GM18499 (cell line): ENCODE data around the gene TMEM190.
"Not testable (repeated sequence)": the region's sequence is repeated elsewhere in the genome, so short reads cannot be mapped to it uniquely, and the experiment has no call there.

Experiments
- ATAC-seq: cut with Tn5 transposase; IDR thresholded peaks from one replicate; pipeline ENCODE4 v1.9.1; 2021; ENCODE audit warnings: moderate number of reproducible peaks; ENCODE audit not compliant: insufficient read depth, unreplicated experiment

Gene TMEM190

GRCh38 chr19:55376241-55376933, at the start of gene TMEM190:
TMEM190 (plus strand) TSS chr19:55376826; CDS start chr19:55376854, 28 bp downstream.
- no peak for ATAC-seq

DNA sequence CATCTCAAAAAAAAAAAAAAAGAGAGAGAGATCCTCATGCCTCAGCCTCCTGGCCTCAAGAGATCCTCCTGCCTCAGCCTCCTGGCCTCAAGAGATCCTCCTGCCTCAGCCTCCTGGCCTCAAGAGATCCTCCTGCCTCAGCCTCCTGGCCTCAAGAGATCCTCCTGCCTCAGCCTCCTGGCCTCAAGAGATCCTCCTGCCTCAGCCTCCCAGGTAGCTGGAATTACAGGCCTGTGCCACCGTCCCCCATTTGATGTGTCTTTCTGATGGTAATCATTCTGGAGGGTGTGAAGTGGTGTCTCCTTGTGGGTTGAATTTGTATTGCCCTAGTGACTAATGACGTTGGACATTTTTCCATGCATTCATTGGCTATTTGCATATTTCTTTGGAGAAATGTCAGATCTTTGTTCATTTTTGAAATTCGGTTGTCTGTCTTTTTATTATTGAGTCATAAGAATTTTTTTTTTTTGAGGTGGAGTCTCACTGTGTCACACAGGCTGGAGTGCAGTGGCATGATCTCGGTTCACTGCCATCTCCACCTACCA, 47.8 kb upstream of the TMEM190 start:
- ATAC-seq, result not testable (repeated sequence)

- not testable (repeated sequence) for ATAC-seq
Measured at GRCh38 chr19:55329791-55330190, 46.8 kb upstream of the TMEM190 start.

DNA sequence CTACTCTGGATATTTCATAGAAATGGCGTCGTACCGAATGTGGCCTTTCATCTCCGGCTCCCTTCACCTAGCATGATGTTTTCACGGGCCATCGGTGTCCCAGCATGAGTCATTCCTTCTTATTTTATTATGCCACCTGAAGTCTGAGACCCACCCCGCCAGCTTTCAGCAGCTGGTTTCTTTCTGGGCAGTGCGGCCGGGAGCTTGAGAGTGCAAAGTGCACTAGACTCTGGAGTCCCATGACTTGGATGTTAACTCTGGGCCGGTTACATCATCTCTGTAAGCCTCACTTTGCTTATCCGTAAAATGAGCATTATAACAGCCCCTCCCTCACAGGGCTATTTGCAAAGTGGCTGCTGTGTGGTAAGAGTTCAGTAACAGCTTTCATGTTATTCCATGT, 42.8 kb upstream of the TMEM190 start:
- no peak for ATAC-seq

GRCh38 chr19:55336101-55336500, 40.5 kb upstream of the TMEM190 start:
- no peak for ATAC-seq

DNA sequence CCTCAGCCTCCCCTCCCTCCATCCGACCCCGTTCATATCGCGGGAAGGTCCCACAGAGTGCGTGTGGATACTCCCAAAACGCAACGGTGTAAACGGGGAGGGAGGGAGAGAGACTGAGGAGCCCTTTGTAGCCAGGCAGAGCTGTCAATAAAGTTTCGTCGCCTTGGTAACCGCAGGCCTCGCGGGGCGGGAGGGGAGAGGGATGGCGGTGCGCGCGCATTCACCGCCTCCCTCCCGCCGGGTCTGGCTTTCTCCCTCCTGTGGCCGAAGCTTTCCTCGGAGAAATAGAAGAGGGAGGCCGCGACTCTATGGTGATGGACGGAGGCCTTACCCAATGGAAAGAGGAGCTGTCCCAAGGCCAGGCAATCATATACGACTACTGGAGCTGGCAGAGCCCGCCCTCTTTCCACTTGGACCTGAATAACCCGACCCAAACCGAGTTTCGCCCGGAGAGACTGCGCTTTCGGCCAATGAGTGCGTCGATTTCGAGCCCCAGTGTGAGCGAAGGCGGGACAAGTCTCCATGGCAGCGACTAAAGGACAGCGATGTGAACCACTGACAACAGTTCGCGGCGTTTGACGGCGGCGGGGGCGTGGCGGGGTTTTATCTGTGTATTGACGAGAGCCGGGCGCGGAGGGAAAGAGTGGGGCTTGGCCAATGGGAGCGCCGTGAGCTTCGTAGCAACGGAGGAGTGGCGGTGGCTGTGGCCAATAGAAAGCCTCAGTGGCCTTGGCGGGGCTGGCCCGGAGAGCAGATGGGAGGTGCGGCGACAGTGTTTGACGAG, 37.3 kb upstream of the TMEM190 start, which contains the start of gene KMT5C:
Gene KMT5C, plus strand, starts transcription at position 772 of the 784 bp plus-strand sequence. CDS start 2,061 bp downstream, outside the sequence.
- peak; percentile 78 for ATAC-seq

- ATAC-seq, result no peak
Measured at GRCh38 chr19:55339889-55340783, 36.5 kb upstream of the TMEM190 start.

- no peak for ATAC-seq
Measured at GRCh38 chr19:55340784-55341147, 35.9 kb upstream of the TMEM190 start.

GRCh38 chr19:55341171-55341588, 35.4 kb upstream of the TMEM190 start:
- ATAC-seq, result no peak

- ATAC-seq, result no peak
Measured at GRCh38 chr19:55341595-55342531, 34.8 kb upstream of the TMEM190 start.

DNA sequence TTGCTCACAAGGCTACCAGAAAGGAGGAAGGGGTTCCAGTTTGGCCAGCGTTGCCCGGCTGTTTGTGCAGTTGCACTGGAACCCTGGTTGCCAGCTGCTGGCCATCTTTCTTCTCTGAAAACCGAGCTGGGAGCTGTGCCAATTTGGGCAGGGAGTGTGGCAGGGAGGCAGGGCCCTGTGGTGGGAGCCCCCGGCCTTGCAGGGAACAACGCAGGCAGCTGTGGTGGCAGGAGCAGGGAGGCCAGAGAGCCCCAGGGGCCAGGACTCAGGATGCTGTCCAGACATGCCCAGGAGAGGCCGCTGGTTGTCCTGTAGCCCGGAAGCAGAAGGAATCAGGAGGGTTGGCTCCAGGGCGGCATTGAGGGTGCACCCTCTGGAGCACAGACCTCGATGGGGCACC, 32.2 kb upstream of the TMEM190 start:
- no peak for ATAC-seq

DNA sequence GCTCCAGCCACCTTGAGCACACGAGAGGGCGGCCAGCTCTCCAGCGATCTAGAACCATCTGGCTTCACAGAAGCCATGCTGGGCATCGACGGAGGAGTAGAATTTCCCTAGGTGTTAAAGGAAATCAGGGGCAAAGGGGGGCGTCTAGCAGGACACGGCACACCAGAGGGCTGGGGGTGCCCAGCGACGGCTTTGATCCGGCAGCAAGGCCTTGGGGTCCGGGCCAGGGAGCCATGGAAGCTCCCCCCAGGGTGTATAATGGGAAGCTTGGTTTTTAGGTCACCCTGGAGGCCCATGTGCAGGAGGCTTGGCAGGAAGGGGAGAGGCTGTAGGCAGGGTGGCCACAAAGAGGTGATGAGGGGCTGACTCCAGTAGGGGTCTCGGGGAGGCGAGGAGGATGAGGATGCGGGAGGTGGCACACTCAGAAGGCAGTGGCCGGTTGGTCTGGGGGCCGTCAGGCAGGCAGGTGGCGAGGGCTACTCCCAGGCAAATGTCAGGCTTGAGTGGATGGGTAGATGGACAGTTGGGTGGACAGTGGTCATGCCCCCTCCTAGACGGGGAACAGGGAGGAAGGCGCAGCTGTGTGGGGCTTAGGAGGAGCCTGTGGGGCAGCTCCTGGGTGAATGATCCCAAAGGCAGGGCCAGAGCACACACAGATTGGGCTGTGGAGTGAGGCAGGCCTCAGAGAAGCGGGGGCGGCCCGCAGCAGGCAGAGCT, 31.4 kb upstream of the TMEM190 start:
- no peak for ATAC-seq

DNA sequence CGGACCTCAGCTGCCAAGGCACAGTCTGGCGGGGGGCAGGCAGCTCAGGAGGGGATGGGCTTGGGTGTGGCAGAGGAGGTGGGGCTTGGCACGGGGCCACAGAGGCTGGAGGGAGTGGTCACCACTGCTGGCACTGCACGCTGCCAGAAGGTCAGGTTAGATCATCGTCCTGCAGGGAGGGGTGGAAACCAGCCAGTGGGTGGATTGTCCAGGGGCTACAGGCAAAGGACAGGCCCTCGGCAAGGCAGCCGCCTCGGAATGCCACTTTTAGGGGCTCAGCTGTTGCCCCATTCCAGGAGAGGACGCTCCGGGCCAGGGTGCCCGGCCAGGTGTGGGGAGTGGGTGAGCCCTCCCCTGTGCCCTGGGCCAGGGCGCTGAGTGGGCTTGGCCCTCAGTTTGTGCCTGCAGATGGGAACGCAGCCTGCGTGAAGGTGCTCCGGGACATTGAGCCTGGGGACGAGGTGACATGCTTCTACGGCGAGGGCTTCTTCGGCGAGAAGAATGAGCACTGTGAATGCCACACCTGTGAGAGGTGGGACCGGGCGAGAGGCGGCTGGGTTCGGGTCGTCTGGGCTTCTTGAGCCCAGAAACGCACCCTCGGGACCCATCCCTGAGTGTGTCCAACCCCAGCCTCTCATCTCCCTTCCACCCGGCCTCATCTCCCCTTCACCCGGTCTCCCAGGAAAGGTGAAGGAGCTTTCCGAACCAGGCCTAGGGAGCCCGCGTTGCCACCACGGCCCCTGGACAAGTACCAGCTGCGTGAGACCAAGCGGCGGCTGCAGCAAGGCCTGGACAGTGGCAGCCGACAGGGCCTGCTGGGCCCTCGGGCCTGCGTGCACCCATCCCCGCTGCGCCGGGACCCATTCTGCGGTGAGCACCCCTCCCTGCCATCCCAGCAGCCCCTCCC, 30.6 kb upstream of the TMEM190 start:
- no peak for ATAC-seq

DNA sequence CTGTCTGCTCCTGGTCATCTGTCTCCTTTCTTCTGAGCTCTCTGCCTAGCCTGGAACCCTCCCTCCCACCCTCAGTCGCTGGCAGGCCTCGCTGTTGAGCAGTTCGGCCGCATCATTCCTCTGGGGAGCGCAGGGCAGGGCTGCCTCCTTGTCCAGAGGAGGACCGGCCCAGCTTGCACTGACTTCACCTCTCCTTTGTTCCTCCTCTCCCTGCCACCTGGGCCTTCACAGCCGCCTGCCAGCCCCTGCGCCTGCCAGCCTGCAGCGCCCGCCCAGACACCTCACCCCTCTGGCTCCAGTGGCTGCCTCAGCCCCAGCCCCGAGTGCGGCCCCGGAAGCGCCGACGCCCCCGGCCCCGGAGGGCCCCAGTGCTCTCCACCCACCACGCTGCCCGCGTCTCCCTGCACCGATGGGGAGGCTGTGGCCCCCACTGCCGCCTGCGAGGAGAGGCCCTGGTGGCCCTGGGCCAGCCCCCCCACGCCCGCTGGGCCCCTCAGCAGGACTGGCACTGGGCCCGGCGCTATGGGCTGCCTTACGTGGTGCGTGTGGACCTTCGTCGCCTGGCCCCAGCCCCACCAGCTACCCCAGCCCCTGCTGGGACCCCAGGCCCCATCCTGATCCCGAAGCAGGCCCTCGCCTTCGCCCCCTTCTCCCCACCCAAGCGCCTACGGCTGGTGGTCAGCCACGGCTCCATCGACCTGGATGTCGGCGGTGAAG, 29.7 kb upstream of the TMEM190 start:
- no peak for ATAC-seq

GRCh38 chr19:55347442-55348009, 29.1 kb upstream of the TMEM190 start:
- no peak for ATAC-seq

DNA sequence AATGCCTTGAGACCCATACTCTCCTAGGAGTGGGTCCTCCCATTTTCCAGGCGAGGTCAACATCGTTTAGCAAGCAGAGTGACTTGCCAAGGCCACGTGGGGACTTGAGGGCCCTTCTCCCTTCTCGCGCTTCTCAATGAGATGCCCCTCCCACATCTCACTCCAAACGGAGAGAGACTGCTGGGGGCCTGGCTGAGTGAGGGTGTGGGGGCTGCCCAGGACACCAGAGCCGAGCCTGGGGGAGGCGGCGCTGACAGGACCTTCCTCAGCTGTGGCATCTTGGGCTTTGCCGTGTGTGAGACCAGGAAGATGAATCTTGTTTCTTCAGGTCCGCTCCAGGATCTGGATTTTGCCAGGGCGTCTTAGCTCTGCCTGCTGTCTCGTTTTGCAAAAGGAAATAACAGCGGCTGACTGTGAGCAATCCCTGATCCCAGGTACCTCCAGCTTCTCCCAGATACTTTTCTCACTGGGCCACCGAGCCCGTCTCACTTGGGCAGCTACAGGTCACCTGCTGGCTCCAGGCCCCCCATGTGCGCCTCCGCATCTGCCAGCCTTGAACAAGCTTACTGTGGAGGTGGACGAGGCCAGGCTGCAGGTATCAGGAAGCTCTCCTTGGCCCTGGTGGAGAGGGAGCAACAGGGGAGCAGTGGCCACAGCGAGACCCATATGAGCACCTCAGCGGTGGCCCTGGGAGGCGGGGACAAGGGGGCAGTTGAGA, 28.1 kb upstream of the TMEM190 start:
- ATAC-seq, result no peak
